Testis (tissue), 3 donors: ENCODE results near the gene APH1B. TPM values are rescaled to one million over a fixed set of nuclear protein-coding genes. Genes with fewer than 3 reads are reported as not detected.

Experiments
- DNase-seq: peaks from one replicate; pipeline ENCODE4 v3.0.0-alpha.2; 2019
- H3K27ac ChIP-seq, 2 donors: fragments of 200-600 bp; sonication (generic); one replicate each; pipeline ENCODE4 v1.5.1; 2019
- H3K27me3 ChIP-seq: fragments of 200-600 bp; sonication (generic); one replicate; pipeline ENCODE4 v1.5.1; 2019
- H3K36me3 ChIP-seq: fragments of 200-600 bp; sonication (generic); one replicate; pipeline ENCODE4 v1.5.1; 2017; ENCODE audit warnings: low read depth; ENCODE audit errors: missing control alignments
- H3K4me1 ChIP-seq: fragments of 200-600 bp; sonication (generic); one replicate; pipeline ENCODE4 v1.5.1; 2019
- H3K4me3 ChIP-seq, 2 donors: fragments of 200-600 bp; sonication (generic); one replicate each; pipeline ENCODE4 v1.5.1; 2017 to 2019
- H3K9me3 ChIP-seq: fragments of 200-600 bp; sonication (generic); one replicate; pipeline ENCODE4 v1.5.1; 2017
- POLR2A ChIP-seq: fragments of 450-650 bp; IDR thresholded peaks from one replicate; pipeline ENCODE4 v1.6.1; 2017; ENCODE audit warnings: antibody characterized with exemption, mild to moderate bottlenecking, moderate library complexity
- WGBS, 2 donors: methylation state at CpG; one replicate each; pipeline ENCODE4 v1.1.5; 2018; 5-methylcytosine and 5-hydroxymethylcytosine counted together
- intact Hi-C: fragments of 100-400 bp; cut with DNase I; formaldehyde crosslinking; loops from one replicate; pipeline ENCODE4 v1.15.1; 2023; ENCODE audit warnings: low total_unique reads
- polyA plus RNA-seq: library from polyadenylated mRNA; stranded (reverse); fragments of 350-450 nt; fragmentation: Illumina TruSeq; extraction: RNeasy Lipid Tissue Mini Kit (QIAGEN cat#74804); gene quantifications from one replicate; pipeline ENCODE4 v1.2.3, GENCODE V29; 2014; ENCODE audit warnings: low read depth, low replicate concordance; ENCODE audit not compliant: insufficient read depth
- total RNA-seq, 2 donors: library from RNA; depleted of rRNA; stranded (reverse); fragments of >200 nt; gene quantifications; one replicate each; pipeline ENCODE4 v1.2.3, GENCODE V29; 2016
- TF ChIP-seq, protein P1 (sequence below), 3 experiments: fragments of 450-650 bp in 2 of 3; fragments of 200-600 bp in 1 of 3; sonication (generic) in 1 of 3; IDR thresholded peaks; one replicate each; pipeline ENCODE4 v1.5.1; 2016 to 2019; ENCODE audit warnings: antibody characterized with exemption in 3 of 3, mild to moderate bottlenecking in 2 of 3, moderate library complexity in 1 of 3

APH1B gene
- total and polyA plus RNA-seq, 3 donors from 2014 or later = 53.6 to 471 (median 69.7) TPM

GRCh38 chr15:63250312-63250965, 27.0 kb upstream of the APH1B start:
- WGBS, 2 donors = 94 to 98% methylated on average over 4 of the region's 4 CpGs
- intact Hi-C loops = no loop called here
- Histone ChIP-seq H3K27me3 (no peaks in the 10 kb centered on the region), H3K36me3 (no peaks in the 10 kb centered on the region), H3K9me3 (no peaks in the 10 kb centered on the region), H3K4me3 (no peak overlapping the region), H3K4me1 (no peaks in the 10 kb centered on the region), H3K27ac (no peak overlapping the region)
- no peak for DNase-seq
- TF ChIP-seq, protein P1, sequence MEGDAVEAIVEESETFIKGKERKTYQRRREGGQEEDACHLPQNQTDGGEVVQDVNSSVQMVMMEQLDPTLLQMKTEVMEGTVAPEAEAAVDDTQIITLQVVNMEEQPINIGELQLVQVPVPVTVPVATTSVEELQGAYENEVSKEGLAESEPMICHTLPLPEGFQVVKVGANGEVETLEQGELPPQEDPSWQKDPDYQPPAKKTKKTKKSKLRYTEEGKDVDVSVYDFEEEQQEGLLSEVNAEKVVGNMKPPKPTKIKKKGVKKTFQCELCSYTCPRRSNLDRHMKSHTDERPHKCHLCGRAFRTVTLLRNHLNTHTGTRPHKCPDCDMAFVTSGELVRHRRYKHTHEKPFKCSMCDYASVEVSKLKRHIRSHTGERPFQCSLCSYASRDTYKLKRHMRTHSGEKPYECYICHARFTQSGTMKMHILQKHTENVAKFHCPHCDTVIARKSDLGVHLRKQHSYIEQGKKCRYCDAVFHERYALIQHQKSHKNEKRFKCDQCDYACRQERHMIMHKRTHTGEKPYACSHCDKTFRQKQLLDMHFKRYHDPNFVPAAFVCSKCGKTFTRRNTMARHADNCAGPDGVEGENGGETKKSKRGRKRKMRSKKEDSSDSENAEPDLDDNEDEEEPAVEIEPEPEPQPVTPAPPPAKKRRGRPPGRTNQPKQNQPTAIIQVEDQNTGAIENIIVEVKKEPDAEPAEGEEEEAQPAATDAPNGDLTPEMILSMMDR (IDR thresholded peaks at IDR 0.05) = no peak
- no peak for TF ChIP-seq POLR2A

- TF ChIP-seq POLR2A = no peak
- TF ChIP-seq, protein P1 (IDR thresholded peaks at IDR 0.05) = no peak
- intact Hi-C loops = no loop called here
- WGBS, 2 donors = 94 to 98% methylated on average over 2 of the region's 2 CpGs
Measured at GRCh38 chr15:63251701-63252100, 25.7 kb upstream of the APH1B start.

GRCh38 chr15:63252292-63252691, 25.1 kb upstream of the APH1B start:
- Histone ChIP-seq H3K9me3 (no peaks in the 10 kb centered on the region), H3K4me1 (no peaks in the 10 kb centered on the region), H3K27me3 (no peaks in the 10 kb centered on the region), H3K4me3 (no peak overlapping the region), H3K27ac (no peak overlapping the region), H3K36me3 (no peaks in the 10 kb centered on the region)
- 98 to 100% methylated on average over 2 of the region's 2 CpGs for WGBS, 2 donors
- DNase-seq = no peak
- TF ChIP-seq, protein P1 (IDR thresholded peaks at IDR 0.05) = no peak
- TF ChIP-seq POLR2A = no peak
- intact Hi-C loops = no loop called here

More at GRCh38 chr15:63251701-63252100, 25.7 kb upstream of the APH1B start:
- Histone ChIP-seq H3K27me3 (no peaks in the 10 kb centered on the region), H3K9me3 (no peaks in the 10 kb centered on the region), H3K27ac (no peak overlapping the region), H3K36me3 (no peaks in the 10 kb centered on the region), H3K4me1 (no peaks in the 10 kb centered on the region), H3K4me3 (no peak overlapping the region)
- no peak for DNase-seq

GRCh38 chr15:63254991-63255390, 22.4 kb upstream of the APH1B start:
- 83 to 93% methylated on average over 2 of the region's 2 CpGs for WGBS, 2 donors
- no peak overlapping the region for H3K27ac ChIP-seq
- H3K4me1 ChIP-seq = no peaks in the 10 kb centered on the region
- TF ChIP-seq, protein P1 (IDR thresholded peaks at IDR 0.05) = no peak
- TF ChIP-seq POLR2A = no peak
- no peaks in the 10 kb centered on the region for H3K9me3 ChIP-seq
- intact Hi-C loops = no loop called here
- H3K36me3 ChIP-seq = no peaks in the 10 kb centered on the region
- H3K4me3 ChIP-seq = no peak overlapping the region
- DNase-seq = no peak
- no peaks in the 10 kb centered on the region for H3K27me3 ChIP-seq

DNA sequence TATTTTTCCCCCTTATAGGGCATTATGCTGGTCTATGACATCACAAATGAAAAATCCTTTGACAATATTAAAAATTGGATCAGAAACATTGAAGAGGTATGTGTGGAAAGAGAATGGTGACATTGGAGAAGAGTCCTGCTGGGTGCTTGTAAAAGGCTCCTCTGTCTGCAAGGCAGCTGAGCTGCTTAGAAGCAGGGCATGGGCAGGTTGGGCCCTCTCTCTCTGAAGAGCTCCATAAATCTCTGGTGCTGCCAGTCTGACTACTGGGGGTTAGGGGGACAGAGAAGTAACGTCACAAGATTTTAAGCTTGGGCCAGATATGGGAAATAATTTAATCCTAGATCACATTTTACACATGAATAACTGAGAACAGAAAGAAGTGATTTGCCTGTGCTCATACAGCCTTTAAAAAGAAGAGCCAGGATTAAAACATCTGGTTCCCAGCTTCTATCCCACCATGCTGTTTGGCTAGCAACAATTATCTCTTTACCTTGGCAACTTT, 21.9 kb upstream of the APH1B start:
- 39 to 52% methylated on average over 1 of the region's 1 CpG for WGBS, 2 donors

More for the DNA sequence above, 21.9 kb upstream of the APH1B start:
- TF ChIP-seq, protein P1 (IDR thresholded peaks at IDR 0.05) = no peak
- TF ChIP-seq POLR2A = no peak
- no peaks in the 10 kb centered on the region for H3K4me1 ChIP-seq
- no peaks in the 10 kb centered on the region for H3K9me3 ChIP-seq
- intact Hi-C loops = no loop called here
- H3K4me3 ChIP-seq = no peak overlapping the region
- no peak overlapping the region for H3K27ac ChIP-seq
- H3K36me3 ChIP-seq = no peaks in the 10 kb centered on the region
- no peak for DNase-seq
- H3K27me3 ChIP-seq = no peaks in the 10 kb centered on the region
